HG02884 (cell line): ENCODE results near the gene MACROD1.

Experiments
- ATAC-seq: cut with Tn5 transposase; IDR thresholded peaks from one replicate; pipeline ENCODE4 v1.9.1; 2021; ENCODE audit warnings: mild to moderate bottlenecking, moderate library complexity; ENCODE audit not compliant: unreplicated experiment

Gene MACROD1

GRCh38 chr11:64001484-64002420, 164.2 kb downstream of the MACROD1 start:
- no peak for ATAC-seq

- no peak for ATAC-seq
Measured at GRCh38 chr11:64000740-64001483, 165.0 kb downstream of the MACROD1 start.

GRCh38 chr11:64000026-64000739, 165.7 kb downstream of the MACROD1 start:
- no peak for ATAC-seq

- no peak for ATAC-seq
Measured at GRCh38 chr11:63999349-64000025, 166.4 kb downstream of the MACROD1 start.

- ATAC-seq: no peak
Measured at GRCh38 chr11:63998558-63999348, 167.2 kb downstream of the MACROD1 start.

GRCh38 chr11:63997801-63998337, 168.0 kb downstream of the MACROD1 start:
- ATAC-seq: no peak

GRCh38 chr11:63997104-63997700, 168.7 kb downstream of the MACROD1 start:
- ATAC-seq: no peak

GRCh38 chr11:63996512-63996911, 169.4 kb downstream of the MACROD1 start:
- no peak for ATAC-seq

- ATAC-seq: no peak
Measured at GRCh38 chr11:63993993-63994392, 171.9 kb downstream of the MACROD1 start.

- ATAC-seq: no peak
Measured at GRCh38 chr11:63993100-63993499, 172.8 kb downstream of the MACROD1 start.

- ATAC-seq: no peak
Measured at GRCh38 chr11:63991558-63991957, 174.4 kb downstream of the MACROD1 start.

GRCh38 chr11:63986932-63987513, 178.9 kb downstream of the MACROD1 start:
- ATAC-seq: no peak

- peak; percentile 82 for ATAC-seq
Measured at GRCh38 chr11:63986156-63986931, 179.6 kb downstream of the MACROD1 start, which contains the start of gene OTUB1. TSS of gene OTUB1 (plus strand) at chr11:63986438. CDS start at chr11:63986457, 19 bp downstream.

- no peak for ATAC-seq
Measured at GRCh38 chr11:63985812-63986155, 180.1 kb downstream of the MACROD1 start.

GRCh38 chr11:63979426-63979825, 186.5 kb downstream of the MACROD1 start:
- no peak for ATAC-seq

- no peak for ATAC-seq
Measured at GRCh38 chr11:63978551-63979239, 187.2 kb downstream of the MACROD1 start.
